Loucy (cell line): ENCODE data around the gene AGO4.

Experiments
- CTCF ChIP-seq: fragments of 200-600 bp; sonication (generic); conservative IDR thresholded peaks from 2 replicates; pipeline ENCODE4 v1.5.1; 2014; ENCODE audit warnings: mild to moderate bottlenecking, antibody characterized with exemption, low read length
- EZH2phosphoT487 ChIP-seq: fragments of 200-600 bp; IDR thresholded peaks from 2 replicates; pipeline ENCODE4 v1.6.1; 2018; ENCODE audit warnings: antibody characterized with exemption, mild to moderate bottlenecking, moderate library complexity, borderline replicate concordance

- TF ChIP-seq CTCF (no peak), EZH2phosphoT487 (no peak)
Observed at GRCh38 chr1:35851132-35851869, 43.5 kb downstream of the AGO4 start.
